Esophagus squamous epithelium (tissue), 4 donors: Measurements from ENCODE around the gene GBE1.

ENCODE experiments used
- POLR2A ChIP-seq, 4 donors: fragments of 450-650 bp; IDR thresholded peaks; one replicate each; pipeline ENCODE4 v1.6.1; 2017; ENCODE audit warnings: antibody characterized with exemption in 4 of 4, mild to moderate bottlenecking in 4 of 4, moderate library complexity in 3 of 4
- TF ChIP-seq, protein P1 (sequence below), 6 experiments: fragments of 450-650 bp in 4 of 6; fragments of 200-600 bp in 2 of 6; sonication (generic) in 2 of 6; IDR thresholded peaks; one replicate each; pipeline ENCODE4 v1.5.1; 2016 to 2019; ENCODE audit warnings: antibody characterized with exemption in 6 of 6, mild to moderate bottlenecking in 4 of 6, moderate library complexity in 4 of 6

DNA sequence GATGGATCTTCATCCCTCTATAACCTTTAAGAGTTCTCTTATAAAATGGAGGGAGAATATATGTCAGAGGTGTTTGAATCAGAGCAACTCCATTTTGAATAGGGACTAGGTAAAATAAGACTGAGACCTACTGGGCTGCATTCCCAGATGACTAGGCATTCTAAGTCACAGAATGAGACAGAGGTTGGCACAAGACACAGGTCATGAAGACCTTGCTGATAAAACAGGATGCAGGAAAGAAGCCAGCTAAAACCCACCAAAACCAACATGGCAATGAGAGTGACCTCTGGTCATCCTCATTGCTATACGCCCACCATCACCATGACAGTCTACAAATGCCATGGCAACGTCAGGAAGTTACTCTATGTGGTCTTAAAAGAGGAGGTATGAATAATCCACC lies 211.0 kb downstream of the GBE1 start:
- TF ChIP-seq POLR2A (IDR thresholded peaks at IDR 0.05): no peak
- TF ChIP-seq, protein P1, sequence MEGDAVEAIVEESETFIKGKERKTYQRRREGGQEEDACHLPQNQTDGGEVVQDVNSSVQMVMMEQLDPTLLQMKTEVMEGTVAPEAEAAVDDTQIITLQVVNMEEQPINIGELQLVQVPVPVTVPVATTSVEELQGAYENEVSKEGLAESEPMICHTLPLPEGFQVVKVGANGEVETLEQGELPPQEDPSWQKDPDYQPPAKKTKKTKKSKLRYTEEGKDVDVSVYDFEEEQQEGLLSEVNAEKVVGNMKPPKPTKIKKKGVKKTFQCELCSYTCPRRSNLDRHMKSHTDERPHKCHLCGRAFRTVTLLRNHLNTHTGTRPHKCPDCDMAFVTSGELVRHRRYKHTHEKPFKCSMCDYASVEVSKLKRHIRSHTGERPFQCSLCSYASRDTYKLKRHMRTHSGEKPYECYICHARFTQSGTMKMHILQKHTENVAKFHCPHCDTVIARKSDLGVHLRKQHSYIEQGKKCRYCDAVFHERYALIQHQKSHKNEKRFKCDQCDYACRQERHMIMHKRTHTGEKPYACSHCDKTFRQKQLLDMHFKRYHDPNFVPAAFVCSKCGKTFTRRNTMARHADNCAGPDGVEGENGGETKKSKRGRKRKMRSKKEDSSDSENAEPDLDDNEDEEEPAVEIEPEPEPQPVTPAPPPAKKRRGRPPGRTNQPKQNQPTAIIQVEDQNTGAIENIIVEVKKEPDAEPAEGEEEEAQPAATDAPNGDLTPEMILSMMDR (IDR thresholded peaks at IDR 0.05): no peak
